ENCODE measurements around the gene PIEZO2.

- TF ChIP-seq ZBTB43 (CRISPR knock-in tag; IDR thresholded peaks at IDR 0.05), result no peak
- no peak for TF ChIP-seq ZNF416 (CRISPR knock-in tag; IDR thresholded peaks at IDR 0.05)
- TF ChIP-seq ZNF425 (CRISPR knock-in tag; conservative IDR thresholded peaks at IDR 0.05), result no peak
- no peak for TF ChIP-seq ATF2 (CRISPR knock-in tag; IDR thresholded peaks at IDR 0.05; ENCODE audit: borderline replicate concordance, low read depth)
These were observed 175.7 kb downstream of the PIEZO2 start for GRCh38 chr18:10973567-10974203.
